Pancreas (tissue), 10 donors: ENCODE results near the gene CDIPT. TPM values are rescaled to one million over a fixed set of nuclear protein-coding genes. Genes with fewer than 3 reads are reported as not detected.
A peak's percentile ranks its signal among the peaks of the same experiment; 100 is the strongest.
"Not testable (repeated sequence)": the region's sequence is repeated elsewhere in the genome, so short reads cannot be mapped to it uniquely, and the experiment has no call there.

Source experiments
- ATAC-seq, 4 donors: fragments of 200-7000 bp; cut with Tn5 transposase; one replicate each; pipeline versions ENCODE4 v1.8.0 to v1.9.1; 2020; ENCODE audit warnings: mild to moderate bottlenecking in 4 of 4, moderate library complexity in 4 of 4
- DNase-seq, 6 donors: peaks; one replicate each; pipeline ENCODE4 v3.0.0-alpha.2; 2020
- FAIRE-seq: peaks from 2 replicates; lab custom pipeline; 2012; peaks lifted over from hg19 to GRCh38; lab: Jason Lieb, UNC
- H3K27ac ChIP-seq, 4 donors: fragments of 200-600 bp; sonication (generic); 1 replicate in 3 of 4; 2 replicates in 1 of 4; pipeline versions ENCODE4 v1.5.0 to v1.8.0; 2020
- H3K27me3 ChIP-seq, 4 donors: fragments of 200-600 bp; one replicate each; pipeline ENCODE4 v1.8.0; 2021
- H3K36me3 ChIP-seq, 3 donors: fragments of 200-600 bp; sonication (generic) in 1 of 3; one replicate each; pipeline versions ENCODE4 v1.5.0 to v1.8.0; 2020 to 2021
- H3K4me1 ChIP-seq, 3 donors: fragments of 200-600 bp; one replicate each; pipeline ENCODE4 v1.8.0; 2021
- H3K4me3 ChIP-seq, 4 donors: fragments of 200-600 bp; sonication (generic) in 2 of 4; one replicate each; pipeline versions ENCODE4 v1.5.0 to v1.8.0; 2020 to 2021
- H3K9me3 ChIP-seq, 4 donors: fragments of 200-600 bp; one replicate each; pipeline ENCODE4 v1.8.0; 2021
- WGBS, 2 donors: extraction: QIAGEN DNeasy Blood & Tissue Kit; methylation state at CpG; one replicate each; pipeline ENCODE4 v1.1.7; 2013; 5-methylcytosine and 5-hydroxymethylcytosine counted together
- intact Hi-C, 3 donors: fragments of 100-400 bp; cut with DNase I; formaldehyde crosslinking; loops; one replicate each; pipeline versions ENCODE4 v1.11.1 to v1.14.2; 2022
- polyA plus RNA-seq, 2 donors: library from polyadenylated mRNA; stranded (reverse); fragments of 200-250 nt; gene quantifications; one replicate each; pipeline ENCODE4 v1.2.3, GENCODE V29; 2013
- total RNA-seq, 6 donors: library from RNA; stranded (reverse); fragmentation: NEBNext Ultra II Directional in 4 of 6; extraction: Animal tissue kit (Norgen Biotek cat#: 25700) in 4 of 6; gene quantifications; one replicate each; pipeline versions ENCODE4 v1.2.1 to v1.2.4, GENCODE V29; 2021 to 2023
- TF ChIP-seq, protein P1 (sequence below), 4 donors: fragments of 200-600 bp; sonication (generic) in 3 of 4; IDR thresholded peaks; one replicate each; pipeline versions ENCODE4 v1.5.0 to v1.8.0; 2021; ENCODE audit warnings: antibody characterized with exemption in 4 of 4
- donor health status: healthy with polysubstance abuse.
- donor health status: DM: no; HTN: no; CAD: no; lungs with moderate emphysema.
- donor health status: DM: no; HTN: no; CAD: no.
- donor health status: control.
- donor health status: control.
- donor health status: Bipolar disorder and iron deficiency.
- donor health status: DM: yes; HTN: yes; CAD: no.
- donor health status: DM: no; HTN: no; CAD: no.
- donor health status: DM: no; HTN: no; CAD: no.
- donor health status: DM: yes; HTN: yes; CAD: no.

CDIPT gene, protein sequence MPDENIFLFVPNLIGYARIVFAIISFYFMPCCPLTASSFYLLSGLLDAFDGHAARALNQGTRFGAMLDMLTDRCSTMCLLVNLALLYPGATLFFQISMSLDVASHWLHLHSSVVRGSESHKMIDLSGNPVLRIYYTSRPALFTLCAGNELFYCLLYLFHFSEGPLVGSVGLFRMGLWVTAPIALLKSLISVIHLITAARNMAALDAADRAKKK
- total RNA-seq = 10 to 100 TPM; 31.9 to 50.9 (median 37.3) TPM
- 10 to 100 TPM; 52.7 to 69.8 TPM for polyA plus RNA-seq

DNA sequence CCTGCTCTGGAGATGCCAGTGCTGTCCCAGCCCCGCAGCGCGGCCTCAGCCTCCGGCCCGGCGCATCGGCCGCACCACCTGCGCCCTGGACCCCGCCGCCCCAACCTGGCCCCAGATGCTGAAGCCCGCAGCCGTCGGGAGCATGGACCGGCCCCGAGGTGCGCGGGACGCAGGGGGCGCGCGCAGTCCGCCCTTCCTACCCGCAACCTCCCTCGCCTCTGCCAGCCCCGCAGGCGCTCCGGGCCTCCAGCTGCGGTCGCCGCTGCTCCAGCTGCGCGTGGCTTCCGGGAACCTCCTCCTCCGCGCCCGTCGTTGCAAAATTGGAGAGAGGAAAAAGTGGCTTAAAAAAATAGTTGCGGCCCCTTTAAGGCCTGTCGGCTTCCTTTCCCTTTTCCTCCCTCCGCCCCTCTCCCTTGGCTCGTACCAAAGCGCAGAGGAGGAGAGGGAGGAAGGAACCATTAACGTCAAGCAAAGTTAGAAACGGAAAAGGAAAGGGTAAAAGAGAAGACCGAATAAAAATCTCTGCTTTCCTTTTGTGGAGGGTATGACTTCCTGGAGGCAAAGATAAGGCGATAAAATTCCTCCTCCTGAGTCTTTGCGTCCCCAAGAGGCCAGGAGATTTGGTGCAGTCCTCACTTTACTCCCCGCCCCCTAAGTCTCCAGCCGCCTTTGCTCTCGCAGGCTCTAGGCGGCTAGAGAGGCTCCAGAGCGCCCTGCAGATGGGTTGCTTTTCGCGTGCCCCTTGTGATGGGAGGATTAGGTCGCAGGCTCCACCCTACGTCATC is at the start of gene CDIPT:
Gene CDIPT (minus strand): TSS at position 343 of the 785 bp plus-strand sequence. CDS start 369 bp downstream, outside the sequence.
- H3K9me3 ChIP-seq = no peaks in the 10 kb centered on the region
- peak within 1 kb of the TSS; percentile 85 to 96 (median 90) for H3K27ac ChIP-seq
- TF ChIP-seq, protein P1, sequence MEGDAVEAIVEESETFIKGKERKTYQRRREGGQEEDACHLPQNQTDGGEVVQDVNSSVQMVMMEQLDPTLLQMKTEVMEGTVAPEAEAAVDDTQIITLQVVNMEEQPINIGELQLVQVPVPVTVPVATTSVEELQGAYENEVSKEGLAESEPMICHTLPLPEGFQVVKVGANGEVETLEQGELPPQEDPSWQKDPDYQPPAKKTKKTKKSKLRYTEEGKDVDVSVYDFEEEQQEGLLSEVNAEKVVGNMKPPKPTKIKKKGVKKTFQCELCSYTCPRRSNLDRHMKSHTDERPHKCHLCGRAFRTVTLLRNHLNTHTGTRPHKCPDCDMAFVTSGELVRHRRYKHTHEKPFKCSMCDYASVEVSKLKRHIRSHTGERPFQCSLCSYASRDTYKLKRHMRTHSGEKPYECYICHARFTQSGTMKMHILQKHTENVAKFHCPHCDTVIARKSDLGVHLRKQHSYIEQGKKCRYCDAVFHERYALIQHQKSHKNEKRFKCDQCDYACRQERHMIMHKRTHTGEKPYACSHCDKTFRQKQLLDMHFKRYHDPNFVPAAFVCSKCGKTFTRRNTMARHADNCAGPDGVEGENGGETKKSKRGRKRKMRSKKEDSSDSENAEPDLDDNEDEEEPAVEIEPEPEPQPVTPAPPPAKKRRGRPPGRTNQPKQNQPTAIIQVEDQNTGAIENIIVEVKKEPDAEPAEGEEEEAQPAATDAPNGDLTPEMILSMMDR (IDR thresholded peaks at IDR 0.05) = peak; percentile 17 to 32 (median 24)
- DNase-seq = peak; percentile 82 to 96 (median 94)
- 0% methylated on average over 50 to 57 of the region's 57 CpGs for WGBS, 2 donors
- peak; percentile 5 for FAIRE-seq
- ATAC-seq = peak; percentile 96 to 99 (median 96)
- H3K4me3 ChIP-seq = peak within 1 kb of the TSS; percentile 76 to 100 (median 89)
- peaks cover 0 to 9% (median 0%) of the 10 kb centered on the region in 3 donors for H3K36me3 ChIP-seq
- intact Hi-C loops = loop anchor here in 1 of 3 donors (10.0 kb wide), 1 partner anchor 142 kb away; no protein-coding TSS in a partner anchor
- no peaks in the 10 kb centered on the region for H3K27me3 ChIP-seq
- H3K4me1 ChIP-seq = peaks cover 0 to 16% (median 11%) of the 10 kb centered on the region in 3 donors

- no peak overlapping the region for H3K27ac ChIP-seq
- ATAC-seq = no peak
- H3K27me3 ChIP-seq = no peaks in the 10 kb centered on the region
- H3K9me3 ChIP-seq = no peaks in the 10 kb centered on the region
- TF ChIP-seq, protein P1 (IDR thresholded peaks at IDR 0.05) = no peak
- H3K4me3 ChIP-seq = no peak overlapping the region
- peak in 1 of 6 donors; percentile 31 for DNase-seq
- intact Hi-C loops = no loop called here
- no peaks in the 10 kb centered on the region for H3K36me3 ChIP-seq
- no peak for FAIRE-seq
- no peaks in the 10 kb centered on the region for H3K4me1 ChIP-seq
- WGBS, 2 donors = 73% methylated on average over 11 of the region's 11 CpGs
Observed at GRCh38 chr16:29912087-29912486, 49.1 kb upstream of the CDIPT start.

DNA sequence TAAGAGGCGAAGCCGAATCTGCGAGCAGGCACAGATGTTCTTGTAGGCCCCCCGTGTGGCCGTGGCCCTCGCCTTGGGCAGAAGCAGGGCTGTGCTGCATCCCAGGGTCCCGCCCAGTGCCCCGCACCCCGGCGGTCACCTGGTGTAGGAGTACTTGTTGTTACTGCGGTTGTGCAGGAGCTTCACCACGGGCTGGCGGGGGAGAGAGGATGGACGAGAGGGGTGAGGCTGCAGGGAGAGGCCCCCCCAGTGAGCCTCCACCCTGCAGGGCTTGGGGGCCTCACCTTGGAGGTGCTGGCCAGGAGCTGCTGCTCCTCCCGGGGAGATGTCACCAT is 48.6 kb upstream of the CDIPT start:
- DNase-seq (peak in 1 of 6 donors; percentile 35), FAIRE-seq (no peak), ATAC-seq (no peak)
- no peaks in the 10 kb centered on the region for H3K4me1 ChIP-seq
- intact Hi-C loops = no loop called here
- no peaks in the 10 kb centered on the region for H3K9me3 ChIP-seq
- H3K27ac ChIP-seq = no peak overlapping the region
- TF ChIP-seq, protein P1 (IDR thresholded peaks at IDR 0.05) = no peak
- no peaks in the 10 kb centered on the region for H3K27me3 ChIP-seq
- H3K36me3 ChIP-seq = no peaks in the 10 kb centered on the region
- H3K4me3 ChIP-seq = no peak overlapping the region
- WGBS, 2 donors = 77 to 78% methylated on average over 15 of the region's 15 CpGs

DNA sequence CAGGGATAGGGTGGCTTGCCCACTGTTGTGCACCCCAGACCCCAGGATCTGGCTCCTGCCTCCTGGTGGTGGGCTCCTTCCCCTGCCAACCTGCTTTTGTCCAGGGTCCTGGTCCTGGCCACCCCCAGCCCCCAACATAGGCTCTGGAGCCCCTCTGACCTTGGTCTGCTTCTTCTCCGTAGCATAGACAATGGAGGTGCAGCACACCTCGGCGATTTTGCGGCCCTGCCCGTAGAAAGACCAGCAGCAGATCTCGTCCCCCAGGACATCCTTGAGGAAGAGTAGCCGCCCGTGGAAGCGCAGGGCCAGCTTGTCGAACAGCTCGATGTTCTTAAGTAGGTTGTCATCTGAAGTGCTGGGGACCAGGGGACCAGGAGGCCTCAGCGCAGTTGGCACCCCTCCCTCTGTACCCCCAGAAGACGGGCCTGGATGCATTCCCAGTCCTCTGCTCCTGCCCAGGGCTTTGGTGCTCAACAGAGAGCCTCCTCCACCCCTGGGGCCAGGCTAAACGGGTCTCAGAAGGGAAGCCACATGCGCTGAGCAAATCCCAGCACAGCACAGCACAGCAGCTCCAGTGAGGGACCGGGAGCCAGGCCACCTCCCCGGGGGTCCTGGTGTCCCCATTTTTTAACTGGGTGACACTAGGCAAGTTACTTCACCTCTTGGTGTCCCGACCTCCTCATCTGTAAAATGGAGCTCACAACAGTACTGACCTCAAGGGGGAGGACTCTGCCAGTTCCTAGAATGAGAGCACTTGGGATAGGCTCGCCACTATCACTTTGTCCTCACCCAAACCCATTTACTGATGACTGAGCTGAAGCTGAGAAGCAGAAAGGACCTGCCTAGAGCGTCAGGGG is 48.0 kb upstream of the CDIPT start:
- no peaks in the 10 kb centered on the region for H3K36me3 ChIP-seq
- FAIRE-seq (no peak), DNase-seq (peak in 1 of 6 donors; percentile 43), ATAC-seq (no peak)
- H3K4me1 ChIP-seq = no peaks in the 10 kb centered on the region
- H3K27ac ChIP-seq = no peak overlapping the region
- WGBS, 2 donors = 86 to 93% methylated on average over 20 of the region's 20 CpGs
- intact Hi-C loops = no loop called here
- H3K4me3 ChIP-seq = no peak overlapping the region
- H3K27me3 ChIP-seq = no peaks in the 10 kb centered on the region
- H3K9me3 ChIP-seq = no peaks in the 10 kb centered on the region
- TF ChIP-seq, protein P1 (IDR thresholded peaks at IDR 0.05) = no peak

- H3K36me3 ChIP-seq, FAIRE-seq, H3K9me3 ChIP-seq, H3K4me3 ChIP-seq, DNase-seq, H3K27ac ChIP-seq, ATAC-seq, H3K4me1 ChIP-seq, intact Hi-C loops, H3K27me3 ChIP-seq: not testable (repeated sequence)
- 88 to 92% methylated on average over 5 to 6 of the region's 6 CpGs for WGBS, 2 donors
Observed at GRCh38 chr16:29909851-29910250, 46.8 kb upstream of the CDIPT start.
